Osteocyte (in vitro differentiated cells): ENCODE results near the gene ABCB4. TPM values are rescaled to one million over a fixed set of nuclear protein-coding genes. Genes with fewer than 3 reads are reported as not detected.
A peak's percentile ranks its signal among the peaks of the same experiment; 100 is the strongest.

ENCODE experiments used
- DNase-seq: peaks from one replicate; pipeline ENCODE4 v3.0.0; 2021; ENCODE audit warnings: mixed read lengths; ENCODE audit not compliant: unreplicated experiment; ENCODE audit errors: extremely low spot score
- H3K27ac Mint-ChIP-seq: one replicate; pipeline ENCODE4 v1.8.0; 2021; ENCODE audit warnings: mild to moderate bottlenecking, mixed read lengths; ENCODE audit not compliant: unreplicated experiment
- H3K27me3 Mint-ChIP-seq: one replicate; pipeline ENCODE4 v1.8.0; 2021; ENCODE audit warnings: mixed read lengths; ENCODE audit not compliant: unreplicated experiment
- H3K36me3 Mint-ChIP-seq: one replicate; pipeline ENCODE4 v1.8.0; 2021; ENCODE audit warnings: mixed read lengths; ENCODE audit not compliant: unreplicated experiment
- H3K4me1 Mint-ChIP-seq: one replicate; pipeline ENCODE4 v1.8.0; 2021; ENCODE audit warnings: mixed read lengths; ENCODE audit not compliant: unreplicated experiment
- H3K4me3 Mint-ChIP-seq: one replicate; pipeline ENCODE4 v1.8.0; 2021; ENCODE audit warnings: mild to moderate bottlenecking, moderate library complexity, mixed read lengths; ENCODE audit not compliant: unreplicated experiment
- H3K9me3 Mint-ChIP-seq: one replicate; pipeline ENCODE4 v1.8.0; 2021; ENCODE audit warnings: mixed read lengths; ENCODE audit not compliant: unreplicated experiment
- total RNA-seq: library from RNA; stranded (reverse); gene quantifications from 2 replicates; pipeline ENCODE4 v1.2.1, GENCODE V29; 2021
- TF ChIP-seq, protein P1 (sequence below): fragments of 200-600 bp; sonication (generic); IDR thresholded peaks from 2 replicates; pipeline ENCODE4 v1.5.0; 2021; ENCODE audit warnings: antibody characterized with exemption, mild to moderate bottlenecking, moderate library complexity

The ABCB4 gene
- total RNA-seq, 1 donor from 2014 or later: not detected

DNA sequence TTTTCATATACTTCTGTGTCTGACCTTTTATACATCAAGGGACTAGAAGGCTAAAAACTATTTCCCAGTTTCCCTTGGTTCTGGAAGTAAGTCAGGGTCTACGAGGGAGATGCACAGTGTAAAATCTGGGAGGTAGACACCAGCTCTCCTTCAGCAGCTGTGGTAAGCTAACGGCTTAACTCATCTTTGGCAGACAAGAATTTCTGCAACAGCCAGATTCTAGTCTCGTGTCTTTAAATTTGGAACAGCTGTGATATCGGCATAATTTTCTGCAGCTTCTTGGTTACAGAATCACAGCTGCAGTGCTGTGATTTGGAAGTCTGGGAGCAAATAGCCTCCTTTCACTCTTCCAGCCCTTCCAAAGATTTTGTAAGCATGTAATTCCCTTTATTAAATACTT, 37.4 kb upstream of the ABCB4 start:
- Mint-ChIP-seq H3K27ac (no peak overlapping the region), H3K27me3 (peaks cover 7% of the 10 kb centered on the region), H3K4me1 (no peaks in the 10 kb centered on the region), H3K36me3 (no peaks in the 10 kb centered on the region), H3K9me3 (no peaks in the 10 kb centered on the region), H3K4me3 (no peak overlapping the region)
- DNase-seq: no peak
- TF ChIP-seq, protein P1, sequence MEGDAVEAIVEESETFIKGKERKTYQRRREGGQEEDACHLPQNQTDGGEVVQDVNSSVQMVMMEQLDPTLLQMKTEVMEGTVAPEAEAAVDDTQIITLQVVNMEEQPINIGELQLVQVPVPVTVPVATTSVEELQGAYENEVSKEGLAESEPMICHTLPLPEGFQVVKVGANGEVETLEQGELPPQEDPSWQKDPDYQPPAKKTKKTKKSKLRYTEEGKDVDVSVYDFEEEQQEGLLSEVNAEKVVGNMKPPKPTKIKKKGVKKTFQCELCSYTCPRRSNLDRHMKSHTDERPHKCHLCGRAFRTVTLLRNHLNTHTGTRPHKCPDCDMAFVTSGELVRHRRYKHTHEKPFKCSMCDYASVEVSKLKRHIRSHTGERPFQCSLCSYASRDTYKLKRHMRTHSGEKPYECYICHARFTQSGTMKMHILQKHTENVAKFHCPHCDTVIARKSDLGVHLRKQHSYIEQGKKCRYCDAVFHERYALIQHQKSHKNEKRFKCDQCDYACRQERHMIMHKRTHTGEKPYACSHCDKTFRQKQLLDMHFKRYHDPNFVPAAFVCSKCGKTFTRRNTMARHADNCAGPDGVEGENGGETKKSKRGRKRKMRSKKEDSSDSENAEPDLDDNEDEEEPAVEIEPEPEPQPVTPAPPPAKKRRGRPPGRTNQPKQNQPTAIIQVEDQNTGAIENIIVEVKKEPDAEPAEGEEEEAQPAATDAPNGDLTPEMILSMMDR: no peak

GRCh38 chr7:87511510-87511909, 36.0 kb upstream of the ABCB4 start:
- Mint-ChIP-seq H3K36me3 (no peaks in the 10 kb centered on the region), H3K27ac (no peak overlapping the region), H3K27me3 (peaks cover 7% of the 10 kb centered on the region), H3K4me1 (no peaks in the 10 kb centered on the region), H3K4me3 (no peak overlapping the region), H3K9me3 (no peaks in the 10 kb centered on the region)
- TF ChIP-seq, protein P1: no peak
- no peak for DNase-seq

DNA sequence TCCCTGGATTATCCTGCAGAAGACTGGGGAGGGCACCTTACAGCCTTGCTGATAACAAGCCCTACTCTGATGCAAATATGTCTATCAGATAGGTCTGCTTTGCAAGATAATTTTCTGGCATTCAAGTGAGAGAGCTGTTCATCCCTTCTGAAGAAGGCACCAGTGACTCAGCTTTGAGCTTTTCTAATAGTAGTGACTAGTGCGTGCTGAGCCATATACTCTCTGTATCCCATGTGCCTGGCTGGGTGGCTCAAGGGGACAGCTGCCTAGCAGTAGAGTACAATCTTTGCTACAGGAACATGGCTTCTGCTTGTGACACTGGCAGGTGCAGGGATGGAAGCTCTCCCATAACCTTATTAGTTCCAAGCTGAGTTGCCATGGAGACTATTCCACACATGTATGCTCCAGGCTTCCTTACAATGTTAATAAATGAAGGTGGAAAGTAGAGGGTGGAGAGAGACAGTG, 35.0 kb upstream of the ABCB4 start:
- Mint-ChIP-seq H3K9me3 (no peaks in the 10 kb centered on the region), H3K36me3 (no peaks in the 10 kb centered on the region), H3K27me3 (peaks cover 7% of the 10 kb centered on the region), H3K4me3 (no peak overlapping the region), H3K4me1 (no peaks in the 10 kb centered on the region), H3K27ac (no peak overlapping the region)
- DNase-seq: no peak
- TF ChIP-seq, protein P1: no peak

- Mint-ChIP-seq H3K4me3 (no peak overlapping the region), H3K9me3 (no peaks in the 10 kb centered on the region), H3K36me3 (no peaks in the 10 kb centered on the region), H3K27ac (no peak overlapping the region), H3K27me3 (peaks cover 7% of the 10 kb centered on the region), H3K4me1 (no peaks in the 10 kb centered on the region)
- TF ChIP-seq, protein P1: no peak
- no peak for DNase-seq
These were observed 32.0 kb upstream of the ABCB4 start for GRCh38 chr7:87507446-87507845.

GRCh38 chr7:87506246-87507180, 31.0 kb upstream of the ABCB4 start:
- Mint-ChIP-seq H3K4me3 (no peak overlapping the region), H3K36me3 (no peaks in the 10 kb centered on the region), H3K27me3 (peaks cover 6% of the 10 kb centered on the region), H3K4me1 (no peaks in the 10 kb centered on the region), H3K9me3 (no peaks in the 10 kb centered on the region), H3K27ac (no peak overlapping the region)
- no peak for DNase-seq
- TF ChIP-seq, protein P1: peak; percentile 50
